ENCODE measurements around the gene SORBS2.

Gene SORBS2

DNA sequence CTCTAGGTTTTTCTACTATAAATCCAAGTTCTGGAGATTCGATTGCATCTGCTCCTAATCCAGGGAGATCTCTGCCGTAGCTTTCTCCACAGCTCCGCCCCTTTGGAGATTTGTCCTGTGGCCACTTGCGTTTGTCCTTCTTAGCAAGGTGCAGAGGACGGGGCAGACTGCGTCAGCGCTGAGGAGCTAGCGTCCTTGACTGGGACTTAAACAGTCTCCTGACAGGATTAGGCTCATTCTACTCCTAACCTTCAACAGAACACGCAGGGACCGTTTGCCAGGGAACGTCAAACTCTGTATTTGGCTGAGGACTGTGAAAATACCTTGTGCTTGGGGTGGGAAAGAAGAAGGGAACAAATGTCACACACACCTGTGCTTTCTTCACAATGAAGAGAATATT, 38.6 kb downstream of the SORBS2 start:
- no peak overlapping the region for H3K4me3 ChIP-seq (ENCODE audit: low read depth, low read length)
- TF ChIP-seq, protein P1, sequence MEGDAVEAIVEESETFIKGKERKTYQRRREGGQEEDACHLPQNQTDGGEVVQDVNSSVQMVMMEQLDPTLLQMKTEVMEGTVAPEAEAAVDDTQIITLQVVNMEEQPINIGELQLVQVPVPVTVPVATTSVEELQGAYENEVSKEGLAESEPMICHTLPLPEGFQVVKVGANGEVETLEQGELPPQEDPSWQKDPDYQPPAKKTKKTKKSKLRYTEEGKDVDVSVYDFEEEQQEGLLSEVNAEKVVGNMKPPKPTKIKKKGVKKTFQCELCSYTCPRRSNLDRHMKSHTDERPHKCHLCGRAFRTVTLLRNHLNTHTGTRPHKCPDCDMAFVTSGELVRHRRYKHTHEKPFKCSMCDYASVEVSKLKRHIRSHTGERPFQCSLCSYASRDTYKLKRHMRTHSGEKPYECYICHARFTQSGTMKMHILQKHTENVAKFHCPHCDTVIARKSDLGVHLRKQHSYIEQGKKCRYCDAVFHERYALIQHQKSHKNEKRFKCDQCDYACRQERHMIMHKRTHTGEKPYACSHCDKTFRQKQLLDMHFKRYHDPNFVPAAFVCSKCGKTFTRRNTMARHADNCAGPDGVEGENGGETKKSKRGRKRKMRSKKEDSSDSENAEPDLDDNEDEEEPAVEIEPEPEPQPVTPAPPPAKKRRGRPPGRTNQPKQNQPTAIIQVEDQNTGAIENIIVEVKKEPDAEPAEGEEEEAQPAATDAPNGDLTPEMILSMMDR (IDR thresholded peaks at IDR 0.05; ENCODE audit: insufficient read depth, low read depth, low read length, missing control alignments) = no peak
- no peak for DNase-seq (ENCODE audit: low read depth)

DNA sequence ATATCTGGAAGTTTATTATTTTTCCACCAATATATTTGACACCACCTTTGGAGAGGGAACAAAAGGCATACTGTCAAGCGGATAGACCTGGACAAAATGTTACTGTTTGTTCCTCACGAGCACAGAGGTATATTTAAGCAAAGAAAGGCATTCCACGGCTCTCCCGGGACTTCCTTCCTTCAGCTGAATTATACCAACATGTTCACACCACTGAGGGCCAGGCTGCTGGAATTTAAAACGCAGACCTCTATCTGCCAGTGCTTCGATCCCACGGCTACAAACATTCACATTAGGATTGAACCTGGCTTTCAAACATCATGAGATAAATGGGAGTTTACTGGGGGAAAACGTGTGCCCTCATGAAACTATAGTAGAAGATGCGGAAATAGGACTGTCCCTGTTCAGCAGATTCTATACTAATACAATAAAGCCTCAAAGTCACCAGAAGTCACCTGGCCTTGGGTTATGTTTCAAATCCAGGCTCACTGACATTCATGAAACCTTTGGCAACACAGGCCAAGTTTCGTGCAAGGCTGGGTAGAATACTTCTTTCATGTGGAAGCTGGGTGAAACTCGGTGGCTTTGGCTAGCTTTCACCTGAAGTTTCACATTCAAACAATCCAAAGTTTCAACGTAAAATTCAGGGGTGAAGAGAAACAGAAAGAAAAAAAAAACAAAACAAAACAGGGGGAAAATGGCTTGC, 39.5 kb downstream of the SORBS2 start:
- peak; percentile 48 for DNase-seq (ENCODE audit: low read depth)
- TF ChIP-seq, protein P1 (IDR thresholded peaks at IDR 0.05; ENCODE audit: insufficient read depth, low read depth, low read length, missing control alignments) = no peak
- H3K4me3 ChIP-seq (ENCODE audit: low read depth, low read length) = no peak overlapping the region

DNA sequence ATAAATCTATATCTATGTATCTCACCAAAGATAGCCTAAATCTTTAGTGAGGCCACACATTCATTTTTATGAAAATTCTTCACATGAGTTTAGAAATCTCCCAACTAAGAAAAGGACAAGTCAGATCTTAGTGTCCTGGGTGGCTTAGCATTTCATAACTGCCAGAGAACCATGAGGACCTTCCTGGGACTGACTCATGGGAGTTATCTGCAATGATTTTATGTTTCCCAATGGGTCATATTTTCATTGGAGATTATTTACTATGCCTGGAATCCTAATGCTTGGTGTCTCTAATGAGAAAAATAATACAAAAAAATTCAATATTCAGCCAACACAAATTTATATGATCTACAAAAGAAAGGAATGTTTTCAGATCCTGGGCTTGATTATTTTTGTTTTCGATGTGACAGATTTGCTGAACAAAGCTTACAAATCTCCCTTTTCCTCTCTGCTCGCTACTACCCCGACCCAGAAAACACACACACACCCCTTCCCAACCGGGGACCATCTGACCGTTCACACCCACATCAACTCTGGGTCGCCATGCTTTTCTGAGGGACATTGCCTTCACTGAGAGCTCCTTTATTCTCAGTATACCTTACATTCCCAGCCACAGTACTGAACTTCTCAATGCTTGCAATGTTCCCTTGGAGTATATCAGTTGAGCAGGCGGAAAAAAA, 40.1 kb downstream of the SORBS2 start:
- no peak overlapping the region for H3K4me3 ChIP-seq (ENCODE audit: low read depth, low read length)
- TF ChIP-seq, protein P1 (IDR thresholded peaks at IDR 0.05; ENCODE audit: insufficient read depth, low read depth, low read length, missing control alignments) = no peak
- no peak for DNase-seq (ENCODE audit: low read depth)

DNA sequence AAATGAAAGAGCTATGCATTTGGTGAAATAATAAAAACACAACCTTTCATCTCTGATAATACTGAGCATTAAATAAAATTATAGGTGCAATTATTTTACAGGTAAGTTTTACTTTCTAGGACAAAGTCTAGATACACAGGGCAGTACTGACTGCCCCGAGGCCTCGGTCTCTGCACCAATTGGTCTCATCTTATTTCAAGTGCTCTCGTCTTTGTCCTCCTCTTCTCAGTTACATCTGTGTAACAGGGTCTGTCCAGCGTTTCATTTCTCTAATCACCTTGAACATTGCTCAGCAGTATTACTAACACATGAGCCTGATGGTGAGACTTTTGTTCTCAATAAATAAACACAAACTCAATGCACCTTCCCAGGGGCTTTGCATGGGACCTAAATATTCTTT, 44.5 kb downstream of the SORBS2 start:
- H3K4me3 ChIP-seq (ENCODE audit: low read depth, low read length) = no peak overlapping the region
- no peak for DNase-seq (ENCODE audit: low read depth)
- TF ChIP-seq, protein P1 (IDR thresholded peaks at IDR 0.05; ENCODE audit: insufficient read depth, low read depth, low read length, missing control alignments) = no peak

DNA sequence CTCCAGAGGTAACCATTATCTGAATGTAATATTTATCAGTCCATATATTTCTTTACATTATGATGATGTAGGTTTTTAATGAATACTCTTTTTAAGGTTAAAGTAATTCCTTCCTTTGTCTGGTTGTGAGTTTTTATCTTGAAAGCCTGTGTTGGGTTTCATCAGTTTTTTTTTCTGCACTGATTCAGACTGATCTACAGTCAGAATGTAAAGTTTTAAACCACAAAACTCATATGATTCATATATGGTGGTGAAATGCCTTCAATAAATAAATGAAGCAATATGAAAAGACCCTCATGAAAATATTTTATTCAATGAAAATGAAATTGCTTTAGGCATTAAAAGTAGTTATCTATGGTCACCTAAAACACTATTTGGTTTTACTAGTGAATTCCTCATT, 47.1 kb downstream of the SORBS2 start:
- no peak overlapping the region for H3K4me3 ChIP-seq (ENCODE audit: low read depth, low read length)
- TF ChIP-seq, protein P1 (IDR thresholded peaks at IDR 0.05; ENCODE audit: insufficient read depth, low read depth, low read length, missing control alignments) = no peak
- no peak for DNase-seq (ENCODE audit: low read depth)

DNA sequence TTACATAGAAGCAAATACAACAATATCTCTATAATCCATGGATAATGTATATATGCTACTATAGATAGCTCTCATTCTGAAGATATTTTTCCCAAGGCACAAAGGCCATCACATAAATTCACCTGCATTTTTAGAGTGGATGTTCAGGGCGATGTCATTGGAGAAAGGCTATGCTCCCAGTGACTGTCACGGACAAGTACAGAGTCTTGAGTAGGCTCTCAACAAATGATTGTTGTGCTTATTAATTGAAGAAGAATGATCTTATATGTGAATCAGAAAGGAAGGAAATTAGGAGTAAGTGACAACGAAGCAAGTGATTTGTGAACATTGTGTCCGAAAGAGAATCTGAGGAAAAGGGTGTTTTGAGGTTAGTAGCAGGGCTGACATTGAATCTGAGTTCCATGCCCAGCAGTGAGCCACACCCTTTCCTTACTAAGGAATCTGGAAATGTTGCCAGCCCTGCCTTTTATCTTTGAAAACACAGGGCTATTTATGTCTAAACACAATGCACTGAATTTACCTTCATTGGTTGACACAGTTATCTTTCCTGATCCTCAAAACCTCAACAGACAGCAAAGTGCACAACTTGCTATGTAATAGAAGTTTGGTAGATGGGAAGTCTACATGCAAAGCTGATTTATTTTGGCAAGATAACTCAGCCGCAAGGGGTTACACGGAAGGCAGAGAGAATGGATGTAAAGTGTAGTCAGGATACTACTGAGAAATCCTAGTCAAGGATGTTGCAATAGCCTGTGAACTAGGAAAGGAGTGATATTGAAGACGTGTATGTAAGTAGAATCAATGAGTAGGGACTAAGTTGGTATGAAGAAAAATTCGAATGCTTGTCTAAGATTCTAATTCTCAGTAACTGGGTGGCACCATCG, 50.4 kb downstream of the SORBS2 start:
- TF ChIP-seq, protein P1 (IDR thresholded peaks at IDR 0.05; ENCODE audit: insufficient read depth, low read depth, low read length, missing control alignments) = no peak
- DNase-seq (ENCODE audit: low read depth) = no peak
- no peak overlapping the region for H3K4me3 ChIP-seq (ENCODE audit: low read depth, low read length)
